ENCODE data around the gene PCED1A.
"Not testable (repeated sequence)": the region's sequence is repeated elsewhere in the genome, so short reads cannot be mapped to it uniquely, and the experiment has no call there.

The PCED1A gene

DNA sequence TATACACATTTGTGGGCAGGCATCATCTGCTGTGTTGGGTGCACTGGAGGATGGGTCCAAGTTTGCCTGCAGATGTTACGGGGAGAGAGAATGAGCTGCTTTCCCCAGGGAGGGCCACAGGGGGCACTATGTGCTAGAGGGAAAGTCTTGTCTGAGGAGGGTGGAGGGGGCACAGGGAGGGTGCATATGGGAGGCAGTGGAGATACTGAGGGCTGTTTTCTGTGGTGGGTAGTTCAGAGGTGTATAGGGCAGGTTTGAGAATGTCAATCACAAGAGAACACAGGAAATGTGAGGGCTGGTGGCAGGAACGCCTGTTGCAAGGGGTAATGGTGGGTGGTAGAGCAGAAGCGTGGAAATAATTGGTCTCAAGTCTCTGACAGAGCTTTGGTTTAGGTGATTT lies 25.2 kb upstream of the PCED1A start:
- no peak for DNase-seq

DNA sequence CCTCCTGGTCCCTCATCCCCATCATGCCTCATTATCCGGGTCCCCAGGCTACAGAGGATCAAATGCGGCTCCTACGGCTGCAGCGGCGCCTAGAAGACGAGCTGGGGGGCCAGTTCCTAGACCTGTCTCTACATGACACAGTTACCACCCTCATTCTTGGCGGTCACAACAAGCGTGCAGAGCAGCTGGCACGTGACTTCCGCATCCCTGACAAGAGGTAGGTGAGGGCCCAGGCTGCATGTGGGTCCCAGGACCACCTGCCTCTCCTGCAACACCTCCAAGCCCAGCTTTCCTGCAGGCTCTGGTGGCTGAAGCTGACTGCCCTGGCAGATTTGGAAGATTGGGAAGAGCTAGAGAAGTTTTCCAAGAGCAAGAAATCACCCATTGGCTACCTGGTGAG lies 24.6 kb upstream of the PCED1A start:
- DNase-seq: no peak

DNA sequence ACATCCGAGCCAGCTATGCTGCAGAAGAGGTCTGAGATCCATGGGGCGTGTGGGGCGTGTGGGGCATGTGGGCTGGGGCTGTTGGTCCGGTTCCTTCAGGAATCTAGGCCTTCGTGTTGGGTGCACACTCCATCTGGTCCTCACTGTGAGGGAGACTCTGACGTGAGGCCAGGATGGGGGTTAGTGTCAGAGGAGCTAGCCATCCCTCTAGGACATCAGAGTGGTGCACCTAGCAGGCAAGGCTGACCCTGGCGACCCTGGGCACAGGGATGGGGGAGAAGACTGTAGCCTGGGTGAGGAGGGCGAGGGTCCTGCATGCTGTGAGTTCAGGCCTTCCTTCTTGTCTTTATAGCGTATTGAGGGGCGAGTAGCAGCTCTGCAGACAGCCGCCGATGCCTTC lies 24.2 kb upstream of the PCED1A start:
- DNase-seq: no peak

GRCh38 chr20:2859330-2860121 lies 19.1 kb upstream of the PCED1A start:
- DNase-seq: no peak

DNA sequence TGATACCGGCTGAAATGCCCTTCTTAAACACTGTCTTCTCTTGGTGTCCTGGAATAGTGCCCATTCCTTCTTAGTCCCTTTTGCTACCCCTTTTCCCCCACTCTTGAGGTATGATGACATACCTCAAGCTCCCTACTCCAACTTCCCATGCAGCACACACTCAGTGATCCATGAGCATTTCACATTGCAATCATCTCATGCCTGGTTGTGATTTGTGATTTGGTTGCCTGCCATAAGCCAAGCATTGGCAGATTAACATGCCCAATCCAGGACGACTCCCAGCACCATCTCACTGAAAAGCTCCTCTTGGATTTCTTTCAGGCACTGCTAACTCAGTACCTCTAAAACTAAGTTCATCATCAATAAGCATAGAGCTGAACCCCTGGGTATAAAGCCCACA lies 18.1 kb upstream of the PCED1A start:
- no peak for DNase-seq

- no peak for DNase-seq
Measured at GRCh38 chr20:2851086-2851485, 10.6 kb upstream of the PCED1A start.

GRCh38 chr20:2849529-2849928 lies 9.1 kb upstream of the PCED1A start:
- DNase-seq: no peak

GRCh38 chr20:2847802-2848201 lies 7.3 kb upstream of the PCED1A start:
- no peak for DNase-seq

GRCh38 chr20:2846698-2847097 lies 6.2 kb upstream of the PCED1A start:
- DNase-seq: no peak

- DNase-seq: no peak
Measured at GRCh38 chr20:2845607-2846006, 5.2 kb upstream of the PCED1A start.

DNA sequence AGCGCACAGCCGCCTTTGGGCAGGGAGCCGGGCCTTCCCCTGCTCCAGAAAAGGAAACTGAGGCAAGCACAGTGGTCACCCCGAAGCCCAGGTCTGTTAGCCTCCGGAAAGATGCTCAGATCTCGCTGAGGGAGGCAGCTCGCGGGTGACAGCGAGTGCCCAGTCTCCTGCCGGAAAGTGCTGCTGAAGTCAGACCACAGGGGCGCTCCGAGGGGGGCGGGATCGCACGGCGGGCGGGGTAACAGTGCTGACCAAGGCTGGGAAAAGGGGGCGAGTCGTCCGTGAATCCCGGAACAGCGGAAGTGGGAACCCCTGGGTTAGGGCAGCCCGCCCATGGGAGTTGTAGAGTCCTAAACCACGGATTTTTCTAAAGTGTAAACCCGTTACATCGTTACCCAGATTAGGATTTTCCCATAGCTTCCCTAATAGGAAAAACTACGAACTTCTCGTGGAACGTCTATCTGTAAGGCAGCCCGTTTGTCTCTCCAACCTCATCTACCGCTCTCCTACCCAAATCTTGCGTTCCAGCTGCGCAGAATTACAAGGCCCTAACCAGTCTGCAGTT lies 594 bp upstream of the PCED1A start:
- peak; percentile 29 to 37 for DNase-seq

GRCh38 chr20:2839732-2840137 lies 720 bp downstream of the PCED1A start:
- DNase-seq: no peak

DNA sequence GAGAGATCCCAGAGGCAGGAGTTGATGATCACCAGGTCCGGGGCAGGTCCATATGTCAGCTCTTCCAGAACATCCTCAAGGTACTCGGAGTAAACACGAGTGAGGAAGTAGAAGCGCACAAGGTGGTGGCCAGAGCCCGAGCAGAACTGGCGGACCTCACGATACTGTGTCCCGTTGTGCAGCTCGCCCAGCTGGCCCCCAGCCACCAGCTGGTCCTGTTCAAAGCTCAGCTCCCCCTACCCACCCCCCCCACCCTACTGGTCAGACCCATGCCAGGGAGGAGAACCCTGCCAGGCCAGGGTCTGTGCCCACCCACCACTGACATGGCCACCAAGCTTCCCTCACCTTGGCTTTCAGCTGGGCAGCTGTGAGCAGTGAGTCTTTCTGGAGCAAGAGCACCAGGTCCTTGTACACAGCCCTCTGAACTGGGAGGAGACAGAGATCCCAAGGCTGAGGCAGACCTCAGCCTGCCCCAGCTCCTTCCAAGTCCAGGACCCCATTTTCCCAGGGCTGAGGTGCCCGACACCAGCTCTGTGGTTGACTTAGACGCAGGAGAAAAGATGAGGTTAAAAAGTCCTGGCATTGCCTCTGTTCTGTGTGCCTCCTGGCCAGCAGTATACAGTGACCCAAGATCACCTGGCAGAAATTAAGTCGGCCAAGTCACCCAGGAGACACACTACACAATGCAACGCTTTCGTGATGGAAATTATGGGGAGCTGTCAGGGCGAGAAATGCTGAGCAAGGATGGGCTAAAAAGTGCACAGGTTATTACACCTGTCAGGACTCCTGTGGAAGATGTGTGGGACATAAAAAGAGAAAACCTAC lies 1.4 kb downstream of the PCED1A start:
- DNase-seq: no peak

GRCh38 chr20:2838170-2838797 lies 2.2 kb downstream of the PCED1A start:
- DNase-seq: no peak

DNA sequence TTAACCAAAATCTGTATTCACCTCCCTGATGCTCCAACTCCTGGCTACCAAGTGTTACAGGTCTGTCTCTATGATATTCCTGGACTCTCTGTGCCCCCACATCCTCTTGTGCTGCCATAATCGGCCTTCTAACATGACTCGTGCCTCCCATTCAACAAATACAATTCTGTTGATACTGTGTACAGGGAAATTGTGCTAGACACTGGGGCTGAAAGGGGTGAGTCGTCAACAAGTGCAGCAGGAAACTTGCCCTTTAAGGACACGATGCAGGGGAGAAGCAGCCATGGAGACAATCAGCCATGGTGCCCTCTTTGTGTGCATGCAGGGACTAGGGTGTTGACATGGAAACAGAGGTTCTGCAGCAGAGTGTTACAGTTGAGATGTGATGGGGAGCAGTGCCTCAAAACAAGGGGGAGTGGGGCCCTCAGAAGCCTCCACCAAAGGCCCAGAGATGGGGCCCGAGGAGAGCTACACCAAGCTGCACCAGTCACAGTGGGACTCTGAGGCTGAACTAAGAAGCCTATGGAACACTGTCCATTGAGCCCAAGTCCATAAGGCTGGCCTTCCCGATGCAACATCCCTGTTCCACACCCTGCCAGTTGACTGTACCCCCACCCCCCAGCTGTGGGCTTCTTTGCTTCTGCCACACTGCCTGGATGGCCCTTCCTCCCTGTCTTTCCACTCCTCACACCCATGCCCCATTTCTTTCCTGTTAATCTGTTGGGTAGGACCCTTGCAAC lies 3.1 kb downstream of the PCED1A start:
- no peak for DNase-seq

DNA sequence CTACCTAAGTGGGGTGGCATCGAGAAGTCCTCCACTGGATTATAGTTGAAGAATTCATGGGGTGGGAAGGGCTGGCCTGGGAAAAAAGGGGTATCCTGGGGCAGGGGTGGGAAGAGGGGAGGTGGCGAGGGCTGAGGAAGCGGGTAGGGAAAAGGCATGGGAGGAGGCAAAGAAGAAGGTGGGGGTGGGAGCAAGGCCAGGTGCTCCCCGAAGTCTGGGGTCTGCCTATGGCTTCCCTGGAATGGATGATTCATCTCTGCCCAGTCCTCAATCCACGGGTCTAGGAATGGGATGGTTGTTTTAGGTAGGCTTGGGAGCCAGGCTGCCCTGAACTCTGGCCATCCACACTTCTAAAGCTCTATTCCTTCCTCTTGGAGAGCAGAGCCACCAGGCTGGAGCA lies 4.4 kb downstream of the PCED1A start:
- DNase-seq: no peak

DNA sequence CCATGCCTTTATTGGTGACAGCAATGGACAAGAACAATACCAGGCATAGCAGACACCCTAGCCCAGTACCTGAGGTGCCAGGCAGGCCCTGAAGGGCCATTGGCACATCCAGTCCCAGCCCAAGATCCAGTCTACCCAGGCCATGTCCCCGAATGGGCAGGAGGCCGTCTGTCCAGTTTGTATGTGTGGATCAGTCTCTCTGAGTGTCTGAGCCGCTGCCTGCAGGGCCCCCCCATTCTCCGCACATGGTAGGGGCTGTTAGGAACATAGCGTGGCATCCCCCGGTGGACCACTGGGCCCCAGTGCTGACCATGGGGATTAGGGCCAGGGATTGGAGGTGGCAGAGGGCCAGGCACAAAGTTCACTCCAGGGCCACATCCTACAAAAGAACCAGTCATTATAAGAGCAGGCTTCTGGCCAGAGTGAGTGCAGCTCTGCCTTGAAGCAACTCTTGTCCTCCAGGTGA lies 5.1 kb downstream of the PCED1A start:
- no peak for DNase-seq

- DNase-seq: no peak
Measured at GRCh38 chr20:2834401-2835110, 5.9 kb downstream of the PCED1A start.

- no peak for DNase-seq
Measured at GRCh38 chr20:2833761-2834160, 6.7 kb downstream of the PCED1A start.

GRCh38 chr20:2831206-2831605 lies 9.2 kb downstream of the PCED1A start:
- not testable (repeated sequence) for DNase-seq

GRCh38 chr20:2829376-2829775 lies 11.1 kb downstream of the PCED1A start:
- no peak for DNase-seq

DNA sequence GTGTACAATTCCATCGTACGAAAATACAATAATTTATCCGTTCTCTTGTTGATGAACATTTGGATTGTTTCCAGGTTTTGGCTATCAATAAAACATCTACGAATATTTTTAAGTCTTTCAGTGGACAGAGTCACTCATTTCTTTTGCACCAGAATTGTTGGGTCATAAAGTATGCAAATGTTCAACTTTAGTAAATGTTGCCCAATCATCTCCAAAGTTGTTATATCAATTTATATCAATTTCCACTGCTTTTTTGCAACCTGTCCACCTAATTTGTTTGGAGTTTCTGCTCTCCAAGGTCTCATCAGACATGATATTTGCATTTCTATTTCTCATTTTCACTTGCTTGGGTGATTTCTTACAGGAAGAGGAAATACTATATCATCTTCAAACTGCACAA lies 13.8 kb downstream of the PCED1A start:
- no peak for DNase-seq
